GM10248 (cell line): Measurements from ENCODE around the gene PUSL1.

Source experiments
- CTCF ChIA-PET: fragments of 300-600 bp; sonication (Branson Sonifier 250); formaldehyde crosslinking; extraction: SDS; loops from one replicate; lab custom pipeline; 2021; ENCODE audit warnings: antibody characterized with exemption; lab: Yijun Ruan, JAX
- POLR2A ChIA-PET: fragments of 350-650 bp; sonication (Branson Sonifier 250); formaldehyde crosslinking; extraction: SDS; loops from one replicate; lab custom pipeline; 2020; ENCODE audit warnings: antibody characterized with exemption; lab: Yijun Ruan, JAX
- DNase-seq: peaks from one replicate; pipeline ENCODE4 v3.0.0; 2012; ENCODE audit errors: extremely low spot score
- TF ChIP-seq, protein P1 (sequence below): IDR thresholded peaks from 2 replicates; pipeline ENCODE4 v1.5.1; 2012; ENCODE audit warnings: mild to moderate bottlenecking, low read depth; ENCODE audit errors: extremely low read depth, missing control alignments, control extremely low read depth

Gene PUSL1

DNA sequence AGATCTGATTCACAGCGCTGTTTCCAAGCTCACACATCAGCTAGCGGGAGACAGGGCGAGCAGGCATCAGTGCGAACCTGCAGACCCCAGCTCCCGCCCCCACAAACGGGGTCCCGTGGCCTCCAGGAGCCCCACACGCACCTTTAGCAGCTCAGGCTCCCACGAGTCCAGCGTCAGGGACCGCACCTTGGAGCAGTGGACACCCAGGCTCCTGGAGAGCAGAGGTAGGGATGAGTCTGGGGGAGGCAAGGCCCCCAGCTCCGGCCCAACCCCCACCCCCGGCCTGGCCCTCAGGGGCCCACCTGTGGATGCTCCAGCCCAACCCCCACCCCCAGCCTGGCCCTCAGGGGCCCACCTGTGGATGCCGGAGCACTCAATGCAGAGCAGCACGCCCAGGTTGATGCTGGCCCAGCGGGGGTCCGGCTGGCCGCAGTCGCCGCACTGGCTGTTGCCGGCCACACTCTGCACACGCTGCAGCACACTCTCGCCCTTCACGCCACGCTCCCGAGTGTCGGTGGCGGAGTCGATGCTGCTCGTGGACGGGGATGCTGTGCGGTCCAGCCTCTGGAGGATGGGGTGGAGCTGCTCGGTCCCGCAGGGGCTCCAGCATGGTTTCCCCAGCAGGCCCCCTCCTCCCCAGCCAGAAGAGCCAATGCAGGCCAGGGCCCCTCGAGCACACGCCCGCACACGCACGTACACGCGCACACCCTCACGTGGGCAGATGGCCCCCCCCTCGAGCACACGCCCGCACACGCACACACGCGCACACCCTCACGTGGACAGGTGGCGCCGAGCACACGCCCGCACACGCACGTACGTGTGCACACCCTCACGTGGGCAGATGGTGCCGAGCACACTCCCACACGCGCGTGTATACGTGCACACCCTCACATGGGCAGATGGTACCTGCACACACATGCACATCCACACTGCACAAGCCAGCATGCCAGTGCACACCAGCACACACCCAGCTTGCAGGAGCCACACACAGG is 12.0 kb upstream of the PUSL1 start:
- CTCF ChIA-PET, result interaction anchor here (6.6 kb wide), 1 partner anchor 174 kb away, joined by 87 read pairs; no protein-coding TSS in a partner anchor
- TF ChIP-seq, protein P1, sequence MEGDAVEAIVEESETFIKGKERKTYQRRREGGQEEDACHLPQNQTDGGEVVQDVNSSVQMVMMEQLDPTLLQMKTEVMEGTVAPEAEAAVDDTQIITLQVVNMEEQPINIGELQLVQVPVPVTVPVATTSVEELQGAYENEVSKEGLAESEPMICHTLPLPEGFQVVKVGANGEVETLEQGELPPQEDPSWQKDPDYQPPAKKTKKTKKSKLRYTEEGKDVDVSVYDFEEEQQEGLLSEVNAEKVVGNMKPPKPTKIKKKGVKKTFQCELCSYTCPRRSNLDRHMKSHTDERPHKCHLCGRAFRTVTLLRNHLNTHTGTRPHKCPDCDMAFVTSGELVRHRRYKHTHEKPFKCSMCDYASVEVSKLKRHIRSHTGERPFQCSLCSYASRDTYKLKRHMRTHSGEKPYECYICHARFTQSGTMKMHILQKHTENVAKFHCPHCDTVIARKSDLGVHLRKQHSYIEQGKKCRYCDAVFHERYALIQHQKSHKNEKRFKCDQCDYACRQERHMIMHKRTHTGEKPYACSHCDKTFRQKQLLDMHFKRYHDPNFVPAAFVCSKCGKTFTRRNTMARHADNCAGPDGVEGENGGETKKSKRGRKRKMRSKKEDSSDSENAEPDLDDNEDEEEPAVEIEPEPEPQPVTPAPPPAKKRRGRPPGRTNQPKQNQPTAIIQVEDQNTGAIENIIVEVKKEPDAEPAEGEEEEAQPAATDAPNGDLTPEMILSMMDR, result no peak
- POLR2A ChIA-PET, result no interaction called here
- DNase-seq, result no peak

- ChIA-PET POLR2A (no interaction called here), CTCF (interaction anchor here (1.0 kb wide), 1 partner anchor 313 kb away, joined by 3 read pairs; no protein-coding TSS in a partner anchor)
- DNase-seq, result no peak
- TF ChIP-seq, protein P1, result no peak
These were observed 10.5 kb upstream of the PUSL1 start for GRCh38 chr1:1297802-1298424.

GRCh38 chr1:1298861-1299685 is 9.3 kb upstream of the PUSL1 start:
- DNase-seq, result no peak
- TF ChIP-seq, protein P1, result no peak
- CTCF ChIA-PET, result interaction anchor here (1.0 to 1.8 kb wide), 5 partner anchors 8 to 314 kb away, joined by 3 to 14 read pairs (median 5); no protein-coding TSS in a partner anchor
- POLR2A ChIA-PET, result no interaction called here

DNA sequence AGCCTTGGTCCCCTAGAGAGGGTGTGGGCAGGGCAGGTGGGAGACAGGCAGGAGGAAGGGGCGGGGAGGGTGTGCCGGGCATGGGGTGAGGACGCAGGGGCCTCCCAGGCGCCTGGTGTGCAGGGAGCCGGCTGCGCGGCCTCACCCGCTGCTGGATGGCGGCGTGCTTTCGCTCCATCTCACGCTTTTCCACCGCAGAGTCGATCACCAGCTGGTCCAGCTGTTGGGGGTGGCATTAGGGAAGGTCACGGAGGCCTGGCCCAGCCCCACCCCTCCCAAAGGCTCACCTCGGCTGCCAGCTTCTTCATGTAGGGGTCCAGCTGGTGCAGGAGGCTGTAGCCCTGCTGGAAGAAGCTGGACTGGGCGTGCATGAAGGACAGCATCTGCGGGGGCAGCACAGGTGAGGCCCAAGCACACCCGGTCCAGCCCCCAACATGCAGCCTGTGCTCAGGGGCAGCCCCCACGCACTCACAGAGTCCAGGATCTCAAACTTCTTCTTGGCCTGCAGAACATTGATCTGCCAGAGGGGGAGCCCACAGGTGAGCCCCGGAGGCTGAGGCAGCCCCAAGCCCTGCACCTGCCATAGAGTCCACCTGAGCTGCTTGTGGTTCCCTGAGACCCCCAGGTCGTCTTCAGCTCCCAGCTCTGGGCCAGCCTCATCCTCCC is 8.6 kb upstream of the PUSL1 start:
- POLR2A ChIA-PET, result no interaction called here
- TF ChIP-seq, protein P1, result peak; percentile 49
- no peak for DNase-seq
- CTCF ChIA-PET, result interaction anchor here (1.0 to 1.8 kb wide), 5 partner anchors 9 to 26 kb away, joined by 3 to 14 read pairs (median 5); partner anchors contain the start of gene UBE2J2

DNA sequence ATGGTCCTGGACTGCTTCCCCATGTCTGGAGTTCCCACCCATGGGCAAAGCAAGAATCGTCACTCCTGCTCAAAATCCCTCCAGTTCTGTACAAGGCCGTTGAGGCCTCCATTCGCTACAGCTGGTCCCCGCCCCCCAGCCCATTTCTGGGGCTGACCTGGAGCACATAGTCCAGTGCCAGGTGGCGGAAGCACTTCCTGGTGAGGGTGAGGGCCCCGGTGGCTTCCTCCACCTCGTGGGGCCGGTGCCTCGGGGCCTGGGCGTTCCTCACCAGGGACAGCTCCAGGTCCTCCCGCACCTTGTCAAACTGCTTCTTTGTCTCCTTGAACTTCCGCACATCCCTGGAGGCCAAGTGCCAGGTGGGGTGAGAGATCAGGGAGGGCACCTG is 8.1 kb upstream of the PUSL1 start:
- no peak for DNase-seq
- POLR2A ChIA-PET, result no interaction called here

More for the DNA sequence above, 8.1 kb upstream of the PUSL1 start:
- TF ChIP-seq, protein P1, result no peak
- CTCF ChIA-PET, result interaction anchor here (1.0 to 1.8 kb wide), 5 partner anchors 9 to 26 kb away, joined by 3 to 14 read pairs (median 5); partner anchors contain the start of gene UBE2J2
